Globus pallidus (tissue), 1 donor: Measurements from ENCODE around the gene LIM2.
A peak's percentile ranks its signal among the peaks of the same experiment; 100 is the strongest.

Experiments used
- DNase-seq: peaks from one replicate; pipeline ENCODE4 v3.0.0-alpha.2; 2015; ENCODE audit warnings: low spot score

LIM2 gene

GRCh38 chr19:51365211-51365964 lies 22.4 kb downstream of the LIM2 start:
- peak; percentile 41 for DNase-seq

GRCh38 chr19:51364200-51365106 lies 23.3 kb downstream of the LIM2 start:
- peak; percentile 45 for DNase-seq

- DNase-seq, result no peak
Measured at GRCh38 chr19:51361239-51361638, 26.5 kb downstream of the LIM2 start.

GRCh38 chr19:51359294-51359693 lies 28.5 kb downstream of the LIM2 start:
- DNase-seq, result peak; percentile 10

- DNase-seq, result no peak
Measured at GRCh38 chr19:51357952-51358351, 29.8 kb downstream of the LIM2 start.

- DNase-seq, result no peak
Measured at GRCh38 chr19:51356159-51356801, 31.5 kb downstream of the LIM2 start.

- peak; percentile 88 for DNase-seq
Measured at GRCh38 chr19:51354742-51355148, 33.0 kb downstream of the LIM2 start.

GRCh38 chr19:51354103-51354741 lies 33.6 kb downstream of the LIM2 start:
- peak; percentile 18 for DNase-seq

GRCh38 chr19:51352783-51353360 lies 34.9 kb downstream of the LIM2 start:
- no peak for DNase-seq

GRCh38 chr19:51351266-51351990 lies 36.3 kb downstream of the LIM2 start:
- no peak for DNase-seq

- DNase-seq, result no peak
Measured at GRCh38 chr19:51347209-51347928, 40.4 kb downstream of the LIM2 start.

- DNase-seq, result no peak
Measured at GRCh38 chr19:51346742-51347141, 41.0 kb downstream of the LIM2 start.

- no peak for DNase-seq
Measured at GRCh38 chr19:51345076-51345620, 42.6 kb downstream of the LIM2 start.

GRCh38 chr19:51342631-51343569 lies 44.9 kb downstream of the LIM2 start:
- DNase-seq, result no peak

GRCh38 chr19:51341976-51342580 lies 45.7 kb downstream of the LIM2 start, which contains the start of gene VSIG10L:
VSIG10L (minus strand) TSS chr19:51342139; CDS start chr19:51342124, 15 bp downstream.
- DNase-seq, result no peak

GRCh38 chr19:51341066-51341465 lies 46.7 kb downstream of the LIM2 start:
- no peak for DNase-seq

- DNase-seq, result peak; percentile 91
Measured at GRCh38 chr19:51339687-51340656, 47.8 kb downstream of the LIM2 start.
